HepG2 (cell line): Measurements from ENCODE around the gene TMEM267. TPM values are rescaled to one million over a fixed set of nuclear protein-coding genes. Genes with fewer than 3 reads are reported as not detected.

Source experiments
- CBFB ChIP-seq: sonication (generic); formaldehyde crosslinking; IDR thresholded peaks from 2 replicates; pipeline ENCODE4 v1.4.0; 2020; ENCODE audit warnings: missing genetic modification reagents
- CBX2 ChIP-seq, 2 experiments: fragments of 200-600 bp in 1 of 2; sonication (generic); formaldehyde crosslinking in 1 of 2; IDR thresholded peaks; 2 replicates each; pipeline versions ENCODE4 v1.7.0 to v1.8.1; 2018 to 2022; ENCODE audit warnings: low read depth in 2 of 2, low read length in 1 of 2, mild to moderate bottlenecking in 1 of 2, missing genetic modification reagents in 1 of 2
- ELF1 ChIP-seq: sonication (generic); formaldehyde crosslinking; IDR thresholded peaks from 2 replicates; pipeline ENCODE4 v1.4.0; 2020; ENCODE audit warnings: missing genetic modification reagents
- HOXA7 ChIP-seq: sonication (generic); formaldehyde crosslinking; IDR thresholded peaks from 2 replicates; pipeline ENCODE4 v1.8.1; 2022; ENCODE audit warnings: mild to moderate bottlenecking, missing genetic modification reagents, moderate library complexity
- IKZF1 ChIP-seq: fragments of 450-650 bp; IDR thresholded peaks from 2 replicates; pipeline ENCODE4 v1.7.1; 2016
- KLF6 ChIP-seq: IDR thresholded peaks from 2 replicates; pipeline ENCODE4 v1.8.0; 2016; ENCODE audit warnings: missing biosample characterization, missing genetic modification reagents
- NFE2L1 ChIP-seq: sonication (generic); formaldehyde crosslinking; IDR thresholded peaks from 2 replicates; pipeline ENCODE4 v1.4.0; 2020; ENCODE audit warnings: missing genetic modification reagents, mild to moderate bottlenecking, borderline replicate concordance
- PHB2 ChIP-seq: fragments of 450-650 bp; IDR thresholded peaks from 2 replicates; pipeline ENCODE4 v1.6.1; 2018; ENCODE audit not compliant: partially characterized antibody
- RORA ChIP-seq: sonication (generic); formaldehyde crosslinking; IDR thresholded peaks from 2 replicates; pipeline ENCODE4 v1.5.0; 2020; ENCODE audit warnings: mild to moderate bottlenecking, missing genetic modification reagents, moderate library complexity
- SAFB2 ChIP-seq: sonication (generic); formaldehyde crosslinking; IDR thresholded peaks from 2 replicates; pipeline ENCODE4 v1.5.1; 2020; ENCODE audit warnings: missing genetic modification reagents, low read depth, mild to moderate bottlenecking, borderline replicate concordance
- THAP11 ChIP-seq: IDR thresholded peaks from 2 replicates; pipeline ENCODE4 v1.6.1; 2016; ENCODE audit warnings: missing biosample characterization, missing genetic modification reagents
- TOE1 ChIP-seq: sonication (generic); formaldehyde crosslinking; IDR thresholded peaks from 2 replicates; pipeline ENCODE4 v1.4.0; 2020; ENCODE audit warnings: mild to moderate bottlenecking, missing genetic modification reagents
- ZC3H13 ChIP-seq: sonication (generic); formaldehyde crosslinking; IDR thresholded peaks from 2 replicates; pipeline ENCODE4 v1.8.1; 2023; ENCODE audit warnings: mild to moderate bottlenecking, missing genetic modification reagents, moderate library complexity
- ZKSCAN1 ChIP-seq: fragments of 150-350 bp; IDR thresholded peaks from 2 replicates; pipeline ENCODE4 v1.6.1; 2014; ENCODE audit warnings: low read length
- ZNF660 ChIP-seq: sonication (generic); formaldehyde crosslinking; IDR thresholded peaks from 2 replicates; pipeline ENCODE4 v1.5.1; 2020; ENCODE audit warnings: mild to moderate bottlenecking, low read depth, missing genetic modification reagents, borderline replicate concordance
- polyA plus RNA-seq, 8 experiments: library from polyadenylated mRNA; depleted of rRNA in 3 of 8; stranded (reverse) in 7 of 8; unstranded in 1 of 8; fragments of >200 nt; fragmentation: Illumina TruSeq in 4 of 8; extraction: Trizol in 4 of 8; gene quantifications; 2 replicates each; pipeline versions ENCODE4 v1.2.1 to v1.2.3, GENCODE V29; 2011 to 2016; ENCODE audit warnings: low read depth in 4 of 8, missing spikeins in 1 of 8, mixed read lengths in 1 of 8; ENCODE audit not compliant: insufficient read depth in 1 of 8
- total RNA-seq, 5 experiments: library from RNA; depleted of rRNA; stranded (reverse); fragments of >200 nt; fragmentation: Illumina TruSeq; extraction: Trizol; gene quantifications; 2 replicates each; pipeline ENCODE4 v1.2.3, GENCODE V29; 2016; ENCODE audit warnings: low read depth in 1 of 5
- TF ChIP-seq, protein P1 (sequence below): sonication (generic); formaldehyde crosslinking; IDR thresholded peaks from 2 replicates; pipeline ENCODE4 v1.4.0; 2020; ENCODE audit warnings: missing genetic modification reagents
- TF ChIP-seq, protein P2 (sequence below): sonication (generic); formaldehyde crosslinking; IDR thresholded peaks from 2 replicates; pipeline ENCODE4 v1.4.0; 2020; ENCODE audit warnings: mild to moderate bottlenecking, missing genetic modification reagents
- TF ChIP-seq, protein P3 (sequence below): sonication (generic); formaldehyde crosslinking; IDR thresholded peaks from 2 replicates; pipeline ENCODE4 v1.4.0; 2020; ENCODE audit warnings: mild to moderate bottlenecking, missing genetic modification reagents
- TF ChIP-seq, protein P4 (sequence below): sonication (generic); formaldehyde crosslinking; IDR thresholded peaks from 2 replicates; pipeline ENCODE4 v1.5.0; 2020; ENCODE audit warnings: missing genetic modification reagents
- TF ChIP-seq, protein P5 (sequence below): sonication (generic); formaldehyde crosslinking; IDR thresholded peaks from 2 replicates; pipeline ENCODE4 v1.4.0; 2020; ENCODE audit warnings: missing genetic modification reagents

The TMEM267 gene
- total and polyA plus RNA-seq, 2 of the 13 experiments (the other 11 are each of a cell fraction or from before 2014, with no cell fraction given): 8.9 to 12.6 TPM

DNA sequence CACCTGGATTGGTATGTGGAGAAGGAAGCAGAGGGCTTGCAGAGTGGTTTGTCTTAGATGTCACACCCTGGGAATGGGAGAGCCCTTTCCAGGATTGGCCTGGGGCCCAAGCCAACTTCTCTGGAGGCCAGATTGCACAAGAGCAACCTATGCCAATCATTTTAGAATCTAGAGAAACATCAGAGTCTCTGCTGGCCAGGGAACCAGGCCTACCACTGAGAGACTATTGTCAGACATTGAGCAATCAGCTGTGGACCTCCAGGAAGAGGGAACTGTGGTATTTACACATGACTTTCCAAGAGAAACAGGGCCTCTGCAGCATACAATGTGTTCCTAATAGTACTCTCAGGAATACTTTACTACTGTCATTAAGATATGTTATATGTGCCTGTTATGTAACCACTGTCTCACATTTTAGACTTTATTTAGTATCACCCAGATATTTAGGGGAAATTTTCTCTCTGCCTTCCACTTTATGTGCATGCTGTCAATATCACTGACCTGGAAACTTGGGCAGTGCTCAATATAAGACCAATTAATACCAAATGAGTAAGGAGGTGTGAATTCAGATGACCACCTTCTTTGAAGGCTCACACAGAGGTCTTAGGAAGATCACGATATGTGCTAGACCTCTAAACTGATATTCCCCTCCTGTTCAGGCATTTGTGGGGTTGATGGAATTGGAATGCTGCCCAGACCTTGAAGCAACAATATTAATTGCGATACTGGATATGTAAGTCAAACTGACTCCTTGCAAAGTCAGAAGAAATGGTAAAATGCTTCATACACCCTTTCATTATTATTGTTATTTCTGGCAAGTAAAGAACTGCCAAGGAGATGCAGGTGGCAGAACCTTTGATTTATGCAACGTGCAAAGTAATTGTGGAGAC, 50.9 kb downstream of the TMEM267 start (continued):
- TF ChIP-seq, protein P1, sequence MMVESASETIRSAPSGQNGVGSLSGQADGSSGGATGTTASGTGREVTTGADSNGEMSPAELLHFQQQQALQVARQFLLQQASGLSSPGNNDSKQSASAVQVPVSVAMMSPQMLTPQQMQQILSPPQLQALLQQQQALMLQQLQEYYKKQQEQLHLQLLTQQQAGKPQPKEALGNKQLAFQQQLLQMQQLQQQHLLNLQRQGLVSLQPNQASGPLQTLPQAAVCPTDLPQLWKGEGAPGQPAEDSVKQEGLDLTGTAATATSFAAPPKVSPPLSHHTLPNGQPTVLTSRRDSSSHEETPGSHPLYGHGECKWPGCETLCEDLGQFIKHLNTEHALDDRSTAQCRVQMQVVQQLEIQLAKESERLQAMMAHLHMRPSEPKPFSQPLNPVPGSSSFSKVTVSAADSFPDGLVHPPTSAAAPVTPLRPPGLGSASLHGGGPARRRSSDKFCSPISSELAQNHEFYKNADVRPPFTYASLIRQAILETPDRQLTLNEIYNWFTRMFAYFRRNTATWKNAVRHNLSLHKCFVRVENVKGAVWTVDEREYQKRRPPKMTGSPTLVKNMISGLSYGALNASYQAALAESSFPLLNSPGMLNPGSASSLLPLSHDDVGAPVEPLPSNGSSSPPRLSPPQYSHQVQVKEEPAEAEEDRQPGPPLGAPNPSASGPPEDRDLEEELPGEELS (CRISPR knock-in tag): peak; percentile 96
- no peak for TF ChIP-seq CBFB
- TF ChIP-seq RORA (CRISPR knock-in tag): no peak
- TF ChIP-seq PHB2: no peak
- no peak for TF ChIP-seq ZKSCAN1
- no peak for TF ChIP-seq CBX2 (IDR thresholded peaks at IDR 0.05; ENCODE audit: low read depth, low read length)
- no peak for TF ChIP-seq CBX2 (CRISPR knock-in tag; IDR thresholded peaks at IDR 0.05; ENCODE audit: low read depth)
- TF ChIP-seq, protein P2, sequence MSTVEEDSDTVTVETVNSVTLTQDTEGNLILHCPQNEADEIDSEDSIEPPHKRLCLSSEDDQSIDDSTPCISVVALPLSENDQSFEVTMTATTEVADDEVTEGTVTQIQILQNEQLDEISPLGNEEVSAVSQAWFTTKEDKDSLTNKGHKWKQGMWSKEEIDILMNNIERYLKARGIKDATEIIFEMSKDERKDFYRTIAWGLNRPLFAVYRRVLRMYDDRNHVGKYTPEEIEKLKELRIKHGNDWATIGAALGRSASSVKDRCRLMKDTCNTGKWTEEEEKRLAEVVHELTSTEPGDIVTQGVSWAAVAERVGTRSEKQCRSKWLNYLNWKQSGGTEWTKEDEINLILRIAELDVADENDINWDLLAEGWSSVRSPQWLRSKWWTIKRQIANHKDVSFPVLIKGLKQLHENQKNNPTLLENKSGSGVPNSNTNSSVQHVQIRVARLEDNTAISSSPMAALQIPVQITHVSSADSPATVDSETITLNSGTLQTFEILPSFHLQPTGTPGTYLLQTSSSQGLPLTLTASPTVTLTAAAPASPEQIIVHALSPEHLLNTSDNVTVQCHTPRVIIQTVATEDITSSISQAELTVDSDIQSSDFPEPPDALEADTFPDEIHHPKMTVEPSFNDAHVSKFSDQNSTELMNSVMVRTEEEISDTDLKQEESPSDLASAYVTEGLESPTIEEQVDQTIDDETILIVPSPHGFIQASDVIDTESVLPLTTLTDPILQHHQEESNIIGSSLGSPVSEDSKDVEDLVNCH (CRISPR knock-in tag): no peak
- peak; percentile 80 for TF ChIP-seq THAP11 (CRISPR knock-in tag)
- TF ChIP-seq, protein P3, sequence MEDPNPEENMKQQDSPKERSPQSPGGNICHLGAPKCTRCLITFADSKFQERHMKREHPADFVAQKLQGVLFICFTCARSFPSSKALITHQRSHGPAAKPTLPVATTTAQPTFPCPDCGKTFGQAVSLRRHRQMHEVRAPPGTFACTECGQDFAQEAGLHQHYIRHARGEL (CRISPR knock-in tag): no peak
- TF ChIP-seq, protein P4, sequence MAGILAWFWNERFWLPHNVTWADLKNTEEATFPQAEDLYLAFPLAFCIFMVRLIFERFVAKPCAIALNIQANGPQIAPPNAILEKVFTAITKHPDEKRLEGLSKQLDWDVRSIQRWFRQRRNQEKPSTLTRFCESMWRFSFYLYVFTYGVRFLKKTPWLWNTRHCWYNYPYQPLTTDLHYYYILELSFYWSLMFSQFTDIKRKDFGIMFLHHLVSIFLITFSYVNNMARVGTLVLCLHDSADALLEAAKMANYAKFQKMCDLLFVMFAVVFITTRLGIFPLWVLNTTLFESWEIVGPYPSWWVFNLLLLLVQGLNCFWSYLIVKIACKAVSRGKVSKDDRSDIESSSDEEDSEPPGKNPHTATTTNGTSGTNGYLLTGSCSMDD (CRISPR knock-in tag): no peak
- TF ChIP-seq KLF6 (CRISPR knock-in tag): peak; percentile 75; the same call in 1 of the 2 replicates
- no peak for TF ChIP-seq HOXA7 (CRISPR knock-in tag)
- TF ChIP-seq TOE1 (CRISPR knock-in tag): no peak
- no peak for TF ChIP-seq ZNF660 (CRISPR knock-in tag)
- no peak for TF ChIP-seq IKZF1
- TF ChIP-seq NFE2L1 (CRISPR knock-in tag): no peak
- no peak for TF ChIP-seq ZC3H13 (CRISPR knock-in tag)
- peak; percentile 30; the same call in 1 of the 2 replicates for TF ChIP-seq SAFB2 (CRISPR knock-in tag)
- peak; percentile 82 for TF ChIP-seq ELF1 (CRISPR knock-in tag)
- TF ChIP-seq, protein P5, sequence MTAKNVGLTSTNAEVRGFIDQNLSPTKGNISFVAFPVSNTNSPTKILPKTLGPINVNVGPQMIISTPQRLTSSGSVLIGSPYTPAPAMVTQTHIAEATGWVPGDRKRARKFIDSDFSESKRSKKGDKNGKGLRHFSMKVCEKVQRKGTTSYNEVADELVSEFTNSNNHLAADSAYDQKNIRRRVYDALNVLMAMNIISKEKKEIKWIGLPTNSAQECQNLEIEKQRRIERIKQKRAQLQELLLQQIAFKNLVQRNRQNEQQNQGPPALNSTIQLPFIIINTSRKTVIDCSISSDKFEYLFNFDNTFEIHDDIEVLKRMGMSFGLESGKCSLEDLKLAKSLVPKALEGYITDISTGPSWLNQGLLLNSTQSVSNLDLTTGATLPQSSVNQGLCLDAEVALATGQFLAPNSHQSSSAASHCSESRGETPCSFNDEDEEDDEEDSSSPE (CRISPR knock-in tag): peak; percentile 75
